ENCODE measurements around the gene NBAS.

Gene NBAS

GRCh38 chr2:15168116-15168515, 393.0 kb downstream of the NBAS start:
- Histone ChIP-seq H3K4me3 (ENCODE audit: low read depth, low read length, poor library complexity, severe bottlenecking) (no peak overlapping the region), H3K36me3 (ENCODE audit: insufficient read depth, low read length) (no peaks in the 10 kb centered on the region), H2AFZ (ENCODE audit: low read length) (no peak overlapping the region), H3K4me2 (ENCODE audit: low read length) (no peak overlapping the region), H3K9me3 (ENCODE audit: low read length) (no peaks in the 10 kb centered on the region), H3K9me2 (ENCODE audit: low read depth, low read length) (no peaks in the 10 kb centered on the region), H4K20me1 (ENCODE audit: insufficient read depth, low read length) (no peaks in the 10 kb centered on the region), H3K27ac (ENCODE audit: low read depth, low read length, poor library complexity, severe bottlenecking) (no peak overlapping the region), H3K79me2 (ENCODE audit: insufficient read depth, low read length) (no peaks in the 10 kb centered on the region), H3K4me1 (ENCODE audit: insufficient read depth, low read length, severe bottlenecking) (no peaks in the 10 kb centered on the region), H3K27me3 (ENCODE audit: insufficient read depth, low read length) (no peaks in the 10 kb centered on the region), H3K9ac (ENCODE audit: low read length) (no peak overlapping the region), H3F3A (ENCODE audit: insufficient read depth, low read length) (no peaks in the 10 kb centered on the region)
- TF ChIP-seq CTCF (IDR thresholded peaks at IDR 0.05; ENCODE audit: low read length), result no peak
- no peak for TF ChIP-seq EZH2 (IDR thresholded peaks at IDR 0.05; ENCODE audit: borderline replicate concordance, low read length)

DNA sequence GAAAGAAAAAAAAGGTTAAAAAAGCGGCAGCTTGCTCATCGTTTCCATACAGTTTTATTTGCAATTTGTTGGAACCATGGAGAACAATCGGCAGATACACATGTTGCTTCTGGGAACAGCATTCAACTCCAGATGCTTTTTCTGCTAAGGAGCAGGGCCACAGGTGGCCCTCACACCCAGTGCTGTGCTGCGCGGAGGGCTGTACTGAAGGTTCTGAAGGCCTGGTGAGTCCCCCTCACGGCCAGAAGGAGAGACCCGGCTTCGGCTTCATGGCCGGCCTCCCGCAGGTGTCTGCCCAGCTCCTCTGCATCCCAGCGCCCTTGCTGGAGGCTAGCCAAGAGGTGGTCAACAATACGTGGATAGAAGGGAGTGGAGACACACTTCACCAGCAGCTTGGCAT, 394.3 kb downstream of the NBAS start:
- Histone ChIP-seq H2AFZ (ENCODE audit: low read length) (no peak overlapping the region), H3K4me2 (ENCODE audit: low read length) (no peak overlapping the region), H3K9me2 (ENCODE audit: low read depth, low read length) (no peaks in the 10 kb centered on the region), H3K4me3 (ENCODE audit: low read depth, low read length, poor library complexity, severe bottlenecking) (no peak overlapping the region), H3K36me3 (ENCODE audit: insufficient read depth, low read length) (no peaks in the 10 kb centered on the region), H4K20me1 (ENCODE audit: insufficient read depth, low read length) (no peaks in the 10 kb centered on the region), H3K27ac (ENCODE audit: low read depth, low read length, poor library complexity, severe bottlenecking) (no peak overlapping the region), H3F3A (ENCODE audit: insufficient read depth, low read length) (no peaks in the 10 kb centered on the region), H3K27me3 (ENCODE audit: insufficient read depth, low read length) (no peaks in the 10 kb centered on the region), H3K9me3 (ENCODE audit: low read length) (no peaks in the 10 kb centered on the region), H3K9ac (ENCODE audit: low read length) (no peak overlapping the region), H3K79me2 (ENCODE audit: insufficient read depth, low read length) (no peaks in the 10 kb centered on the region), H3K4me1 (ENCODE audit: insufficient read depth, low read length, severe bottlenecking) (no peaks in the 10 kb centered on the region)
- TF ChIP-seq CTCF (IDR thresholded peaks at IDR 0.05; ENCODE audit: low read length) (no peak), EZH2 (IDR thresholded peaks at IDR 0.05; ENCODE audit: borderline replicate concordance, low read length) (no peak)

DNA sequence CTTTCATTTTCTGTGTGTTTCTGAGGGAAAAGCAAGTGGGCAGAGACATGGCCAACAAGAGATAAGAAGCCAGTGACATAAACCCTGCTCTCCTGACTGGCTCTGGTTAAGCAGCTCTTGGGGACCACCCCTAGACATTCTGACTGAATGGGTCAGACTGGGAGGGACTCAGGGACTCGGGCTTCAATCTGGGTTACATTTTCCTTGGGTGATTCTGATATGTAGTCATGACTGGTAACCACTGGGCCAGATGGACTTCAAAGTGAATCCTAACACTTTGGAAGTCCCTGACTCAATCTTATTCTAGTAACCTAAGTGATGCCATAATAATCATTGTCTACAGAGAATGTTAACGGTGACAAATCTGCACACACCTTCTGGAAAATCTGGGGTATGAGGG, 397.8 kb downstream of the NBAS start:
- H3K9me3 ChIP-seq (ENCODE audit: low read length), result no peaks in the 10 kb centered on the region
- H3F3A ChIP-seq (ENCODE audit: insufficient read depth, low read length), result no peaks in the 10 kb centered on the region
- H2AFZ ChIP-seq (ENCODE audit: low read length), result no peak overlapping the region
- no peaks in the 10 kb centered on the region for H3K9me2 ChIP-seq (ENCODE audit: low read depth, low read length)
- H3K27me3 ChIP-seq (ENCODE audit: insufficient read depth, low read length), result no peaks in the 10 kb centered on the region
- no peak overlapping the region for H3K4me2 ChIP-seq (ENCODE audit: low read length)
- H3K36me3 ChIP-seq (ENCODE audit: insufficient read depth, low read length), result no peaks in the 10 kb centered on the region
- no peaks in the 10 kb centered on the region for H3K79me2 ChIP-seq (ENCODE audit: insufficient read depth, low read length)
- no peak overlapping the region for H3K27ac ChIP-seq (ENCODE audit: low read depth, low read length, poor library complexity, severe bottlenecking)
- no peak overlapping the region for H3K4me3 ChIP-seq (ENCODE audit: low read depth, low read length, poor library complexity, severe bottlenecking)
- H4K20me1 ChIP-seq (ENCODE audit: insufficient read depth, low read length), result no peaks in the 10 kb centered on the region
- H3K4me1 ChIP-seq (ENCODE audit: insufficient read depth, low read length, severe bottlenecking), result no peaks in the 10 kb centered on the region
- no peak for TF ChIP-seq EZH2 (IDR thresholded peaks at IDR 0.05; ENCODE audit: borderline replicate concordance, low read length)
- TF ChIP-seq CTCF (IDR thresholded peaks at IDR 0.05; ENCODE audit: low read length), result no peak
- no peak overlapping the region for H3K9ac ChIP-seq (ENCODE audit: low read length)

Measured in OCI-LY1 (cell line).